ENCODE data around the gene SHROOM2.
"Not testable (repeated sequence)": the region's sequence is repeated elsewhere in the genome, so short reads cannot be mapped to it uniquely, and the experiment has no call there.

SHROOM2 gene

GRCh38 chrX:9797384-9798360 lies 11.4 kb downstream of the SHROOM2 start:
- H3K4me3 ChIP-seq (ENCODE audit: low read depth, low read length), result no peak overlapping the region
- TF ChIP-seq, protein P1, sequence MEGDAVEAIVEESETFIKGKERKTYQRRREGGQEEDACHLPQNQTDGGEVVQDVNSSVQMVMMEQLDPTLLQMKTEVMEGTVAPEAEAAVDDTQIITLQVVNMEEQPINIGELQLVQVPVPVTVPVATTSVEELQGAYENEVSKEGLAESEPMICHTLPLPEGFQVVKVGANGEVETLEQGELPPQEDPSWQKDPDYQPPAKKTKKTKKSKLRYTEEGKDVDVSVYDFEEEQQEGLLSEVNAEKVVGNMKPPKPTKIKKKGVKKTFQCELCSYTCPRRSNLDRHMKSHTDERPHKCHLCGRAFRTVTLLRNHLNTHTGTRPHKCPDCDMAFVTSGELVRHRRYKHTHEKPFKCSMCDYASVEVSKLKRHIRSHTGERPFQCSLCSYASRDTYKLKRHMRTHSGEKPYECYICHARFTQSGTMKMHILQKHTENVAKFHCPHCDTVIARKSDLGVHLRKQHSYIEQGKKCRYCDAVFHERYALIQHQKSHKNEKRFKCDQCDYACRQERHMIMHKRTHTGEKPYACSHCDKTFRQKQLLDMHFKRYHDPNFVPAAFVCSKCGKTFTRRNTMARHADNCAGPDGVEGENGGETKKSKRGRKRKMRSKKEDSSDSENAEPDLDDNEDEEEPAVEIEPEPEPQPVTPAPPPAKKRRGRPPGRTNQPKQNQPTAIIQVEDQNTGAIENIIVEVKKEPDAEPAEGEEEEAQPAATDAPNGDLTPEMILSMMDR (IDR thresholded peaks at IDR 0.05; ENCODE audit: low read depth, low read length), result no peak

DNA sequence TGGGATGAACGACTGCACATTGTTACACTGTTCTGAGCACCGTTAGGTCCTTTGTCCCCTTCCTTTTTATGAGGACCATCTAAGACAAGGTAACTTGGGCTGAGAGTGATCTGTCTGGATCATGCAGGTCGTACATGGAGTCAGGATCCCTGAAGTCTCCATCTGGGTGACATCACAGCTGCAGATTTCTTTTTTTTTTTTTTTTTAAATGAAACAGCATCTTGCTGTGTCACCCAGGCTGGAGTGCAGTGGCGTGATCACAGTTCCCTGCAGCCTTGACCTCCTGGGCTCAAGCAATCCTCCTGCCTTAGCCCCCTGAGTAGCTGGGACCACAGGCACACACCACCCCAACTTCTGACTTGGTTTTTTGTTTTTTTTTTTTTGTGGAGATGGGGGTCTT lies 16.5 kb downstream of the SHROOM2 start:
- TF ChIP-seq, protein P1 (IDR thresholded peaks at IDR 0.05; ENCODE audit: low read depth, low read length), result no peak

DNA sequence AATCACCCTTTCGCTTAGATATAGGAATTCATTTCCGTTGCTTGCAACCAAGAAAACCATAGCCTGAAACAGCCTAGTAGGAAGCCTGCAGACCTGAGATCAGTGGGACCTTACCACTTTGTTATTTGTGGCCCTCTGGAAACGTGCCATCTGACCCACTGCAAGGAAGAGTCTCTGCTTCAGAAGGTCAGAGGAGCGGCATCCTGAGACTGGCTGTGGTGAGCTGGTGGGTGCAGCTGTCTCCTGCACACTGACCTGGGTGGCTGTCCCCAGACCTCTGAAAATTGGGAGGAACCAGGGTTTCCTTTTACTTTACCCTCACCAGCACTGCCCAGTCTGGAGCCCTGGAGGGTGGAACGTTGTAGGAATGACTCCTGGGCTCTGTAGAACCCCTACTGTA lies 18.2 kb downstream of the SHROOM2 start:
- TF ChIP-seq, protein P1 (IDR thresholded peaks at IDR 0.05; ENCODE audit: low read depth, low read length), result no peak
- no peak overlapping the region for H3K4me3 ChIP-seq (ENCODE audit: low read depth, low read length)

More for the DNA sequence above, 16.5 kb downstream of the SHROOM2 start:
- H3K4me3 ChIP-seq (ENCODE audit: low read depth, low read length), result no peak overlapping the region

- TF ChIP-seq, protein P1 (IDR thresholded peaks at IDR 0.05; ENCODE audit: low read depth, low read length), result no peak
- no peak overlapping the region for H3K4me3 ChIP-seq (ENCODE audit: low read depth, low read length)
These were observed 19.7 kb downstream of the SHROOM2 start for GRCh38 chrX:9805956-9806355.

DNA sequence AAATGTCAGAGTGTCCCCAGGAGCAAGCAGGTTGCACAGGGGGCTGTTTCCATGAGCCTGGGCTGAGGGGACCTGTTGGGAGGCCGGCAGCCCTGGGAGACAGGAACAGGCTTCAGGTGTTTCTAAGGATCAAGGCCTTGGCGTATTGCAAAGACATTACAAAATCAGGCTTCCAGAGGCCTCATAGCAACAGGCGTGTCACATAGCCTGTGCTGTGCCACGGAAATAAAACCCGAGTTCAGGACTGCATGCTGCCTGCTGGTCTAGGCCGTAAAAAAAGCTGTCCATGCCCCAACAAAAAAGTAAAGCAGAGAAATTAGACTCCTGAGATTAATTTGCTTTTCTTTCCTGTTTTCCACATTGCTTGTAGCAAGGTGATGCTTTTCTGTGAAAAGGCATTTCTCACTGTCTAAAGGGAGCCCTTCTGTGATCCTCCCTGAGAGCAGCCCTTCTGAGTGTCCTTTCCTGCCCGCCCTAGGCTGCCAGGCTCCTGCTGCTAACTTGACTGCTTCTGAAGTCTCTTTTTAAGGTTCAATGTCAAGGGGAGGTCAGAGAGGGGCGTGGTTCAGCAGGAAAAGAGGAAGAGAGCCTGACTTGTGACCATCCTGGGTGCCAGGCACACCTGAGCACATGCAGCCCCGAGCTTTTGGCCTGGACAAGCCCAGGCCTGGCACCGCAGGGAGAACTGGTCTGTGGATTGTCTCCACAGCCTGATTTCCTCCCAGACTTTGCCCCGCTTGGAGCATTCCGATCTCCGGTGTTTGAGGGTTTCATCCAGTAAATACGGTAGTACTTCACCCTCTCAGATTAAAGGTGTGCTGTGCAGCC lies 21.3 kb downstream of the SHROOM2 start:
- TF ChIP-seq, protein P1 (IDR thresholded peaks at IDR 0.05; ENCODE audit: low read depth, low read length), result no peak
- H3K4me3 ChIP-seq (ENCODE audit: low read depth, low read length), result no peak overlapping the region

DNA sequence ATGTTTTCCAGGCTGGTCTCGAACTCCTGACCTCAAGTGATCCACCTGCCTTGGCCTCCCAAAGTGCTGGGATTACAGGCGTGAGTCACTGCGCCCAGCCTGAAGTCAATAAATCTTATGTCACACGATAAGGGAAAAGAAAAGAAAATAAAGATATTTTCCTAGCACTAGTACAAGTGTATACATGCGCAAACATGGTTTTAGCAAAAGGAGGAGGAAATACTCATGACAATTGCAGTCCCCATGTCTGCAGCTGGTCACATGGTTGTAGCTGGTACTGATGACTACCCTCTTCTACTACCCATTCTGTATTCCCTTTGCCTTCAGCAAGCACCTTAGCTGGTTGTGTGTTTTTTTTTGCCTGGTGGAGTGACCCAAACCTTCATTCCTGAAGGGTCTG lies 23.6 kb downstream of the SHROOM2 start:
- H3K4me3 ChIP-seq (ENCODE audit: low read depth, low read length), result not testable (repeated sequence)

DNA sequence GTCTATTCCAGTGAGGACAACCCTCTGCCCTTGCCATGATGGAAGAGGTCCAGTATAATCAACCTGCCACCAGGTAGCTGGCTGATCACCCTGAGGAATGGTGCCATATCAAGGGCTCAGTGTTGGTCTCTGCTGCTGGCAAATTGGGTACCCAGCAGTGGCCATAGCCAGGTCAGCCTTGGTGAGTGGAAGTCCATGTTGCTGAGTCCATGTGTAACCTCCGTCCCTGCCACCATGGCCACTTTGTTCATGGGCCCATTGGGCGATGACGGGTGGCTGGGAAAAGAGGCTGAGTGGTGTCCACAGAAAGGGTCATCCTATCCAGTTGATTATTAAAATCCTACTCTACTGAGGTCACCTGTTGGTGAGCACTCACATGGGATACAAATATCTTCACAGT lies 24.9 kb downstream of the SHROOM2 start:
- not testable (repeated sequence) for H3K4me3 ChIP-seq (ENCODE audit: low read depth, low read length)

DNA sequence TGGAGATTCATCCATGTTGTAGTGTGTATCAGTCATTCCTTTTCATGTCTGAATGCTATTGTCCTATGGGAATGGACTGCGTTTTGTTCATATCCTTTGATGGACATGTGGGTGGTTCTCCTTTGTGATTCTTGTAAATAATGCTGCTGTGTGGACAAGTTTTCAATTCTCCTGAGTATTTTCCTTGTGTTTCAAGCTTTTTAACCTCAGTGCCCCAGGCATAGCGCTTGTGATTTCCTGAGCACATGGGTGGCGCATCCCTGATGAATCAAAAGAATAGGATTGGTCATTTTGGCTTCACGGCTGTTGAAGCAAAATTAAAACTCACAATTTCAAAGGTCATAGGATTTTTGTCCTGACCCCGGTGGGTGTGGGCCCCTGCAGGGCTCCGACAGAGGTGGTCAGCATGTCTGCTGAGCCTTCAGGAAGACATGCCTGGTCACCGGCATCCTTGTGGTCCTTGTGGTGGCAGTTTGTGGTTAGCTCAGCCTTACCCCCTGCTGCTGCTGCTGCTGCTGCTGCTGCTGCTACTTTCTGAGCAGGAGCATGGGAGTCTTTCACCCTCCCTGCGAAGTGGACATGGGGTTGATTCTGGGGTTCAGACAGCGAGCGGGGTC lies 30.0 kb downstream of the SHROOM2 start:
- H3K4me3 ChIP-seq (ENCODE audit: low read depth, low read length), result no peak overlapping the region
- TF ChIP-seq, protein P1 (IDR thresholded peaks at IDR 0.05; ENCODE audit: low read depth, low read length), result no peak
